Myocyte (in vitro differentiated cells): ENCODE results near the gene IGDCC3. TPM values are rescaled to one million over a fixed set of nuclear protein-coding genes. Genes with fewer than 3 reads are reported as not detected.

Source experiments
- DNase-seq: peaks from one replicate; pipeline ENCODE4 v3.0.0-alpha.2; 2012; ENCODE audit warnings: low read depth
- polyA plus RNA-seq: library from polyadenylated mRNA; unstranded; fragments of >200 nt; gene quantifications from one replicate; pipeline ENCODE4 v1.2.1, GENCODE V29; 2012; ENCODE audit warnings: missing spikeins
- total RNA-seq: library from RNA; depleted of rRNA; stranded (reverse); fragments of >200 nt; gene quantifications from 2 replicates; pipeline ENCODE4 v1.2.3, GENCODE V29; 2014

The IGDCC3 gene
- total RNA-seq = 0.08 and 0.31 TPM in 2 replicates
- 0.04 TPM for polyA plus RNA-seq

- peak; percentile 17 for DNase-seq
Measured at GRCh38 chr15:65377976-65378366, at the start of gene IGDCC3. IGDCC3 (minus strand) TSS chr15:65378002; CDS start chr15:65377788, 214 bp downstream.

GRCh38 chr15:65426216-65426853 lies 48.5 kb upstream of the IGDCC3 start:
- DNase-seq = no peak

GRCh38 chr15:65424683-65425082 lies 46.9 kb upstream of the IGDCC3 start:
- DNase-seq = no peak

GRCh38 chr15:65423976-65424679 lies 46.3 kb upstream of the IGDCC3 start:
- DNase-seq = peak; percentile 85

- DNase-seq = no peak
Measured at GRCh38 chr15:65423150-65423975, 45.6 kb upstream of the IGDCC3 start.

GRCh38 chr15:65421360-65422215 lies 43.8 kb upstream of the IGDCC3 start:
- DNase-seq = peak; percentile 96

GRCh38 chr15:65420975-65421359 lies 43.2 kb upstream of the IGDCC3 start:
- DNase-seq = no peak

GRCh38 chr15:65418596-65418995 lies 40.8 kb upstream of the IGDCC3 start:
- DNase-seq = no peak

- DNase-seq = peak; percentile 94
Measured at GRCh38 chr15:65416845-65417416, 39.1 kb upstream of the IGDCC3 start.

- DNase-seq = peak; percentile 97
Measured at GRCh38 chr15:65414841-65415621, 37.2 kb upstream of the IGDCC3 start.

- no peak for DNase-seq
Measured at GRCh38 chr15:65413760-65414144, 36.0 kb upstream of the IGDCC3 start.

GRCh38 chr15:65413051-65413759 lies 35.4 kb upstream of the IGDCC3 start:
- no peak for DNase-seq

- no peak for DNase-seq
Measured at GRCh38 chr15:65412556-65412955, 34.8 kb upstream of the IGDCC3 start.

- no peak for DNase-seq
Measured at GRCh38 chr15:65411465-65412071, 33.8 kb upstream of the IGDCC3 start.

- no peak for DNase-seq
Measured at GRCh38 chr15:65410972-65411371, 33.2 kb upstream of the IGDCC3 start.

GRCh38 chr15:65410036-65410435 lies 32.2 kb upstream of the IGDCC3 start:
- no peak for DNase-seq

- peak; percentile 94 for DNase-seq
Measured at GRCh38 chr15:65409036-65409631, 31.3 kb upstream of the IGDCC3 start.

GRCh38 chr15:65408324-65409035 lies 30.7 kb upstream of the IGDCC3 start:
- no peak for DNase-seq
